Activated T-helper 1 cell treated with anti-CD3 and anti-CD28 coated beads, Interleukin-12 subunit alpha, Interleukin-12 subunit beta, Interleukin-2, Interleukin-4 antibody, amounts not matched to agents 30 ng/mL and 10 ng/mL and 1 ng/mL, durations not matched to agents 14 hours and 24 hours and 36 hours (primary cell): ENCODE measurements around the gene APBB2. TPM values are rescaled to one million over a fixed set of nuclear protein-coding genes. Genes with fewer than 3 reads are reported as not detected.

ENCODE experiments used
- DNase-seq: peaks from one replicate; pipeline ENCODE4 v3.0.0; 2021; ENCODE audit warnings: low spot score
- H3K27ac Mint-ChIP-seq: one replicate; pipeline ENCODE4 v1.8.0; 2021; ENCODE audit warnings: mild to moderate bottlenecking, mixed read lengths
- H3K27me3 Mint-ChIP-seq: one replicate; pipeline ENCODE4 v1.8.0; 2022; ENCODE audit warnings: mild to moderate bottlenecking, moderate library complexity, mixed read lengths; ENCODE audit not compliant: insufficient read depth
- H3K36me3 Mint-ChIP-seq: one replicate; pipeline ENCODE4 v1.8.0; 2021; ENCODE audit warnings: low read depth, mixed read lengths
- H3K4me1 Mint-ChIP-seq: one replicate; pipeline ENCODE4 v1.8.0; 2021; ENCODE audit warnings: low read depth, mixed read lengths
- H3K4me3 Mint-ChIP-seq: one replicate; pipeline ENCODE4 v1.8.0; 2021; ENCODE audit warnings: mild to moderate bottlenecking, moderate library complexity, mixed read lengths
- H3K9me3 Mint-ChIP-seq: one replicate; pipeline ENCODE4 v1.8.0; 2021; ENCODE audit warnings: mixed read lengths
- intact Hi-C: fragments of 100-400 bp; cut with micrococcal nuclease; formaldehyde crosslinking; loops from one replicate; pipeline ENCODE4 v1.15.1; 2024
- total RNA-seq: library from RNA; stranded (reverse); gene quantifications from 2 replicates; pipeline ENCODE4 v1.2.3, GENCODE V29; 2022

APBB2 gene
- total RNA-seq, 1 donor from 2014 or later, result 11.0 TPM

DNA sequence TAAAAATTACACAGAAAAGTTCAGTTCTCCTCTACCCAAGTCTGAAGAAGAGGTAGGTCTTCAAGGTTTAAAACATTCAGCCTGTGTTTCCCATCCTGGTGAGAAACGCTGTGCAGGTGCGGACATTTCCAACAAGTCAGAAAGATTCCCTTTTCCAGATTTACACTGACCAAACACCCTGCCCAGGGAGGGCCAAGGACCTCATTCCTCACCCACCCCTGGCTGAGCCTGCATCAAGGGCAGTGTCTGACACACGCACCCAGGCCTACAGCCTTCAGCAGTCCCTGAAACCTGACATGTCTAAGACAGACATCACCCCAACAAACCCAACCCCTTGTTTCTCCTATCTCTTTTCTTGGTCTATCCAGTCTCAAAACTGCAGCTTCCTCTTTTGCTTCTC, 105.9 kb downstream of the APBB2 start:
- Mint-ChIP-seq H3K9me3 (no peaks in the 10 kb centered on the region), H3K36me3 (no peaks in the 10 kb centered on the region), H3K27me3 (no peaks in the 10 kb centered on the region), H3K27ac (no peak overlapping the region), H3K4me1 (no peaks in the 10 kb centered on the region), H3K4me3 (no peak overlapping the region)
- DNase-seq, result no peak
- intact Hi-C loops, result no loop called here

DNA sequence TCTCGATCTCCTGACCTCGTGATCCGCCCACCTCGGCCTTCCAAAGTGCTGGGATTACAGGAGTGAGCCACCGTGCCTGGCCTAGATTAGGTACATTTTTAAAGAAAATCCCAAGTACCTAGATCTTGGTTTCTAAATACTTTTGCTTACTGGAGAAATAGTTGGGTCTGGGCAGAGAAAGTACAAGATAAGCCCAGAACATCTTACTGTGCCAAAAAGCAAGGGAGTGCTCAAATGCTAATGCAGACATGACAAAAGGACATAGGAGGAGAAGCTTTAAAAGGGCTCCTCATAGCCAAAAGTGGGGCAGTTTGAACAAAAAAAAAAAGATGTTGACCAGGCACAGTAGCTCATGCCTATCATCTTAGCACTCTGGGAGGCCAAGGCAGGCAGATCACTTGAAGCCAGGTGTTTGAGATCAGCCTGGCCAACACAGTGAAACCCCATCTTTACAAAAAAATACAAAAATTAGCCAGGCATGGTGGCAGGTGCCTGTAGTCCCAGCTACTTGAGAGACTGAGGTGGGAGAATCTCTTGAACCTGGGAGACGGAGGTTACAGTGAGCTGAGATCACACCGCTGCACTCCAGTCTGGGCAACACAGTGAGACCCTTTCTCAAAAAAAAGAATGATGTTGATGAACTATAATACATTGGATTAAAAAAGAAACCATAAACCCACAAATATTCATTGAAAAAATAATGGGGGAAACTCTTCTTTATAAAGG, 107.5 kb downstream of the APBB2 start:
- H3K36me3 Mint-ChIP-seq, result no peaks in the 10 kb centered on the region
- no peaks in the 10 kb centered on the region for H3K4me1 Mint-ChIP-seq
- H3K27me3 Mint-ChIP-seq, result no peaks in the 10 kb centered on the region
- H3K9me3 Mint-ChIP-seq, result no peaks in the 10 kb centered on the region
- no peak overlapping the region for H3K4me3 Mint-ChIP-seq
- intact Hi-C loops, result no loop called here
- no peak overlapping the region for H3K27ac Mint-ChIP-seq
- no peak for DNase-seq

DNA sequence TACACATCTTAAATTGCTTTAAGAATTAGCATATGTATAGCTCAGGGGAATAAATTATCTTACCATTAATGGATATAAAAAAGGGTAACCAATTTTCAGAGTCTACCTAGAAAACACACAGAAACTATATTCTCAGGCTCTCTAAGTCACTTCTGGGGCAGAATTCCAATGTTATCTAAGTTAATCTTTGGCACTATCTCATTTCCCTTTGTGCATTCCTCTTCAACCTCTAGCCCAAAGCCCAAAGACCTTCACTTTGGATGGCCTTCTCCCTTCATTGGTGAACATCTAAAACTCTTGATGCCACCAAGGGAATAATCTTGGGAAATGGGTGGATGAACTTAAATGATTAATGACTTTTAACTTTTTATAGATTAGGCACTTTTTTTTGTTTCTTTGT, 108.3 kb downstream of the APBB2 start:
- H3K9me3 Mint-ChIP-seq, result no peaks in the 10 kb centered on the region
- no peak overlapping the region for H3K27ac Mint-ChIP-seq
- intact Hi-C loops, result no loop called here
- H3K4me3 Mint-ChIP-seq, result no peak overlapping the region
- no peaks in the 10 kb centered on the region for H3K36me3 Mint-ChIP-seq
- H3K27me3 Mint-ChIP-seq, result no peaks in the 10 kb centered on the region
- no peaks in the 10 kb centered on the region for H3K4me1 Mint-ChIP-seq
- no peak for DNase-seq

DNA sequence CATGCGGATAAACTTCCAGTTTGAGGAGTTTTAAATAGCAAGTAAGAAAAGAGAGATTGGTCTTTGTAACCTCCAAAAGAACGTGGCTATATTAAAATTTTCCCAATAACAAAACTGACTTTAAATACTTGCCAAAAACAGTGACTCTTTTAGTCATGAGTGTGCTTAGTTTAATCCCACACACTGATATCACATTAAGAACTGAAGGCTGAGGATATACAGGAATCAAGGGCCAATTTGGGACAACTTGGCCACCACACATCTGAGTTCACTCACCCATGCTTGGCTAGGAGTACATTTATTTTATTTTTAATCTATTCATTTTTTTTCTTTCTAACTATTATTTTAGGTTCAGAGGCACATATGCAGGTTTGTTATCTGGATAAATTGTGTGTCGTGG, 110.2 kb downstream of the APBB2 start:
- DNase-seq, result no peak
- H3K4me1 Mint-ChIP-seq, result no peaks in the 10 kb centered on the region
- no peaks in the 10 kb centered on the region for H3K36me3 Mint-ChIP-seq
- no peak overlapping the region for H3K27ac Mint-ChIP-seq
- H3K4me3 Mint-ChIP-seq, result no peak overlapping the region
- H3K27me3 Mint-ChIP-seq, result no peaks in the 10 kb centered on the region
- H3K9me3 Mint-ChIP-seq, result no peaks in the 10 kb centered on the region
- intact Hi-C loops, result no loop called here

DNA sequence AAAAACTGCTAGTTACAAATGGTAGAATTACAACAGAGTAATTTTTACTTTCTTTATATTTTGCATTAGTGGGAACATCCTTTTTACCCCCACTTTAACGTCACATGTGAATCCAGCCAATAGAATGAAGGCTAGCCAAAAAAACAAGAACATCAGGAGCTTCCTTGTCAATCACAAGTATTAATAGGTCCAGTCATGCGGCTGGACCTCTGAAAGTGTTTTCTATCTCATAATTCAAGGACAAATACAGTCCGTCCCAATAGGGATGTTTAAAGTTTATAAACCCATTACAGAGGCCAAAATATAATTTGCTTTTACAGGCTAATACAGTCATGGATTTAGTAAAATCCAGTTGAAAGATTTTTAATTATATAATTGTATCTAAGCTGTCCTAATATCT, 110.7 kb downstream of the APBB2 start:
- intact Hi-C loops, result no loop called here
- H3K4me3 Mint-ChIP-seq, result no peak overlapping the region
- DNase-seq, result no peak
- no peaks in the 10 kb centered on the region for H3K36me3 Mint-ChIP-seq
- no peak overlapping the region for H3K27ac Mint-ChIP-seq
- no peaks in the 10 kb centered on the region for H3K9me3 Mint-ChIP-seq
- no peaks in the 10 kb centered on the region for H3K27me3 Mint-ChIP-seq
- H3K4me1 Mint-ChIP-seq, result no peaks in the 10 kb centered on the region

DNA sequence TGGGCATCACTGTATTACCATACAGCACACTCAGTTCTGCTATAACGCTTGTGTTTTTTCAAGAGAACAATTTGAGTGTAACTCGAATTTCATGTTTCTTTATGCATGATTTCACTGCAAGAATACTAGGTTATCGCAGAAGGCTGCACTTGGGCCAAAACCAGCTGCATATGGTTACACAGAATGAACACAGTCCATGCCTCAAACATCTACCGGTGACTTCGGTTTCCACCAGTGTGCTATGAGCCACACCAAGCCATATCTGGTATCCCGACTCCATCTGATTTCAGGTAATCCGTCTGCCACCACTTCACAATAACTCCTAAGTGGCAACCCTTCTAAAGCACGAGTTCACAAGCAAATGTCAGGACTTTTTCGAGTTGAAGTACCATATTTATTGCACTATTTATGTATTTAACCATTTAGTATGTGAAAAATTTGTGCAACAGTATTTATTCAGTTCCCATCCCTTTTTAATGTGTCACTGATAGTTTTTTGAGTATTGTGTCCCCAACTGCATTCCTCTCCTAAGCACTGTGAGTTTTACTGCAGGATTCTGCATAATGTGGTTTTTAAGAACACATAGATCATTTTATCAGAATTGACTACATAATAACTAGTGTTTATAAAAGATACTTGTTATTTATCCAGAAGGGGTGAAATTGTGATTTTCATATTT, 111.8 kb downstream of the APBB2 start:
- H3K9me3 Mint-ChIP-seq, result no peaks in the 10 kb centered on the region
- no peaks in the 10 kb centered on the region for H3K4me1 Mint-ChIP-seq
- DNase-seq, result no peak
- H3K27ac Mint-ChIP-seq, result no peak overlapping the region
- no peak overlapping the region for H3K4me3 Mint-ChIP-seq
- H3K27me3 Mint-ChIP-seq, result no peaks in the 10 kb centered on the region
- no peaks in the 10 kb centered on the region for H3K36me3 Mint-ChIP-seq
- intact Hi-C loops, result no loop called here

DNA sequence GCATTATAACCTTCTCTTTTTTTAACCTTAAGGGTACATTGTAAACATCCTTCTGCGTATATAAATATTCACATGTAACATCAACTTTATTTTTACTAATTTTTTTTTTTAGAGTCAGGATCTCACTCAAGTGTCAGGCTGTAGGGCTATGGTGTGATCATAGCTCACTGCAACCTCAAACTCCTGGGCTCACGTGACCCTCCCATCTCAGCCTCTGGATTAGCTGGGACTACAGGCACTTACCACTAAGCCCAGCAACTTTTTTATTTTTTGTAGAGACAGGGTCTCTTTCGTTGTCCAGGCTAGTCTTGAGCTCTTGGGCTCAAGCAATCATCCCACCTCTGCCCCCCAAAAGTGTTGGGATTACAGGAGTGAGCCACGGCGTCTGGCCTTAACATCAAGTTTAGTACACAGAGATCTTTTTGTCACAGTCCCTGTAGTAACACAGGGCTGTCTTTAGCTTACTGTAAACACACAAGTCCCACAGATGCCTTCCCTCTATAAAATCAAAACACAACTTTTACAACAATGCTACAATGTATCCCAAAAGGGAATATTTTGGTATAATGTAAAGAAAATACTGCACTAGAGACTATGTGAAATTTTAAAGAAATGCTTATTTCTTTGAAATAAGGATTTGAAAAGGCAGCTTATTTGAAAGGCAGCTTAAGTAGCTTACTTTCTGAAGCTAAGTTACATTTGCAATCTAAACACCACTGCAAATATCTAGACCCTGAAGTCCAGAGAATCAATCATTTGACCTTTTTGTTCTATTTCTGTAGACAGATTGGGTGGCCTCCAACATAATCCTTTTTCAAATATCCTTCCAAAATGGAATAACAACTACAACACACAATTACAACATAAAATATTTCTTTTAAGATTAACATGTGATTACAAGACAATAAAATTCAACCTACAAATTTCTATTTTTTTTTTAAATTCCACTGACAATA, 116.0 kb downstream of the APBB2 start:
- no peaks in the 10 kb centered on the region for H3K27me3 Mint-ChIP-seq
- H3K27ac Mint-ChIP-seq, result no peak overlapping the region
- no peaks in the 10 kb centered on the region for H3K4me1 Mint-ChIP-seq
- DNase-seq, result no peak
- intact Hi-C loops, result no loop called here
- H3K4me3 Mint-ChIP-seq, result no peak overlapping the region
- no peaks in the 10 kb centered on the region for H3K36me3 Mint-ChIP-seq
- H3K9me3 Mint-ChIP-seq, result no peaks in the 10 kb centered on the region

DNA sequence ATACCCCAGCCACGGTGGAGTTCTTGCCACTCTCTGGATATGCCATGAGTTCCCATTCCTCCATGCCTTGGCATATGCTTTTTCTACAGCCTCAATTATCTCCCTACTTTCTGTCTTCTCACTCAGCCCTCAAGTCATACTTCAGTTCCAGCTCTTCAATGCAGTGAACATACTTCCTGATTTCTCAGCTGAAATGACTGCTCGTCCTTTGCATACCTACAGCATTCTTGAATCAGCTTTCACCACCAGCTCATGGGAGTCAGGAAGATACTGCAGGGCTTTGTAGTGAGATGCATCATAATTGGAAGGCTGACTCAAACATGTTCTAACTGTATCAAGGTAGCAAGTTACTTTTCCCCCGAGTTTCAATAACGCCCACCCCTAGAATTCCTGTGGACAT, 118.4 kb downstream of the APBB2 start:
- intact Hi-C loops, result no loop called here
- H3K27ac Mint-ChIP-seq, result no peak overlapping the region

DNA sequence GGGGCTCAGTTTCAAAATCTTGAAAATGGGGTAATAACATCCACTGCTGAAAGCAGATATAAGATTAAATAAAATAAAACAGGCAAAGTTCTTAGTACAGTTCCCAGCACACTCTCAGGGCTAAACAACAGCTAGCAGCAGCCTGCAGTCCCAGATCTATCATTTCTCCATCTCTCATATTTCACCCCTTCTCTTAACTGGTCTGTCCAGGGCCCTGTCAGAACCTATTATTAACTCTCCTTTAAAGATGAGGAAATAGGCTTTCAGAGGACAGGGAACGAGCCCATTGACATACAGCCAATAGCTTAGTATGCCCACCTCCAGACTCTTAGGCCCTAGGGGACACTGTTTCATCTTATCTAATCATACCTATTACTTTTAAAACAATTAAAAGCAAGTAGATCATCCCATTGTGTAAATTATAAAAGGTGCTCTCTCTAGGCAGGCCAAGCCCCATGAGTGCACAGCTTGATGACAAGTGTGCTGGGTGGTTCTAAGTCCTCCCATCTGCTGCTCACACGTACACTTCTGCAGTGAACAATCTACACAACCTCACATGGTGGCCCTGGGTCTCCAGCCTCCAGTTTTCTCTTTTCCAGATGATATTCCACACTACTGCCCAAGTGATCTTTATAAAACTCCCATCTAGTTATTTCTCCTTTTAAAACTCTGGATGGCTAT, 119.0 kb downstream of the APBB2 start:
- Mint-ChIP-seq H3K4me1 (no peaks in the 10 kb centered on the region), H3K9me3 (no peaks in the 10 kb centered on the region), H3K36me3 (no peaks in the 10 kb centered on the region), H3K27me3 (peaks cover 2% of the 10 kb centered on the region), H3K4me3 (no peak overlapping the region), H3K27ac (no peak overlapping the region)
- intact Hi-C loops, result no loop called here
- no peak for DNase-seq

More for the DNA sequence above, 118.4 kb downstream of the APBB2 start:
- no peak for DNase-seq
- H3K9me3 Mint-ChIP-seq, result no peaks in the 10 kb centered on the region
- no peaks in the 10 kb centered on the region for H3K4me1 Mint-ChIP-seq
- H3K4me3 Mint-ChIP-seq, result no peak overlapping the region
- H3K27me3 Mint-ChIP-seq, result peaks cover 2% of the 10 kb centered on the region
- no peaks in the 10 kb centered on the region for H3K36me3 Mint-ChIP-seq

DNA sequence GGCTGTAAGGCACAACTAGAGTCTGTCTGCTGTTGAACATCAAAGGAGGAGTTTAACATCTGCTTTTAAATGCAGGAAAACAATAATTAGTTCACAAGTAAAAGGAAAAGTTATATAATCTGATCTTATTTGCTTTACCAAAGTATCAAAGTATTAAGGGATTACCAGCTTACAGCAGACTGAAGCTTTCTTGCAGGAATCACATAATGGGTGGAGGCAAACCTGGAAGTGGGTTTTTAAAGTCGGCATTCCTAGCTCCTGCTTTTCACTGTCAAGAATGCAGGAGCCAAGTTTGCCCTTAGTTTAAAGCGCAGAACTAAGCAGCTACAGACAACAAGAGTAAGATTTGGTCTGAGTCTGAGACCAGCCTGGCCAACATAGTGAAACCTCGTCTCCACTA, 122.2 kb downstream of the APBB2 start:
- intact Hi-C loops, result no loop called here
- no peak for DNase-seq
- Mint-ChIP-seq H3K4me3 (no peak overlapping the region), H3K27ac (no peak overlapping the region), H3K4me1 (no peaks in the 10 kb centered on the region), H3K36me3 (no peaks in the 10 kb centered on the region), H3K27me3 (peaks cover 2% of the 10 kb centered on the region), H3K9me3 (no peaks in the 10 kb centered on the region)

DNA sequence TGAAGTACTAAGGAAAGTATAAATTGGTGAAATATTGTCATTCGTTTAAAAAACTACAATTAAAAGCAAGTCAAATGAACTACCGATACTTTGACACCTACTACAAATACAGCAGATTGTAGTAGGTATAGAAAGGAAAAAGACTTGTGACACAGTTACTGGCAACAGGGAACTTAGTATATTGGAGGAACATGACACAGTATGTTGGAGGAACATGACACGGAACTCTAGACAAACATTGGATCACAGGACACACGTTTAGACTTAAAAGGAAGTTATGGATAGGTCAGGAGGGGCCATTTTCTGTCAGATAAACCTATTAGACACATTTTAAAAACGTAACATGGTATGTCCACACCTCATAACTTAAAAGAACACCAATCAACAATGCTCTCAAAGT, 132.5 kb downstream of the APBB2 start:
- Mint-ChIP-seq H3K36me3 (no peaks in the 10 kb centered on the region), H3K27me3 (peaks cover 3% of the 10 kb centered on the region), H3K27ac (no peak overlapping the region), H3K4me1 (no peaks in the 10 kb centered on the region), H3K9me3 (peaks cover 9% of the 10 kb centered on the region), H3K4me3 (no peak overlapping the region)
- intact Hi-C loops, result no loop called here
- no peak for DNase-seq

DNA sequence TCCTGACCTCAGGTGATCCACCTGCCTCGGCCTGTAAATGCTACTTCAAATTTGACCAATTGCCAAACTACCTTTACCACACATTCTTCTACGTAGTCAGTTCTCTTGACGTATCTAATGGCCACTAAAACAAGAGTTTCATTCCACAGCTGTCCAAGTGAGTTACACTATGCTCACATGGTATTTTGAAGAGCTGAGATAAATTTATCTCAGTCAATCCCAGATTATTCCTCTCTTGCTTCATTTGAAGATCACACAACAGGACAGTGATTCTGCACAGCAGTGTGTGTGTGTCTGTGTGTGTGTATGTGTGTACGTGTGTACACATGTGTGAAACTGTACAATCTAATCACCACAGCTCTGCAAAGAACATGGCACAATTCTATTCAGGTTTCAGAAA, 133.4 kb downstream of the APBB2 start:
- no peak overlapping the region for H3K4me3 Mint-ChIP-seq
- peaks cover 3% of the 10 kb centered on the region for H3K9me3 Mint-ChIP-seq
- peaks cover 3% of the 10 kb centered on the region for H3K27me3 Mint-ChIP-seq
- no peaks in the 10 kb centered on the region for H3K4me1 Mint-ChIP-seq
- intact Hi-C loops, result no loop called here
- no peak overlapping the region for H3K27ac Mint-ChIP-seq
- DNase-seq, result no peak
- H3K36me3 Mint-ChIP-seq, result no peaks in the 10 kb centered on the region
